HG03571 (cell line): ENCODE measurements around the gene SLC9C1.
"Not testable (repeated sequence)": the region's sequence is repeated elsewhere in the genome, so short reads cannot be mapped to it uniquely, and the experiment has no call there.

ENCODE experiments used
- ATAC-seq: cut with Tn5 transposase; IDR thresholded peaks from one replicate; pipeline ENCODE4 v1.9.1; 2021; ENCODE audit not compliant: unreplicated experiment

The SLC9C1 gene

GRCh38 chr3:112199622-112200316 is 94.2 kb downstream of the SLC9C1 start:
- ATAC-seq, result no peak

GRCh38 chr3:112197131-112197530 is 96.9 kb downstream of the SLC9C1 start:
- no peak for ATAC-seq

GRCh38 chr3:112187300-112187699 is 106.7 kb downstream of the SLC9C1 start:
- ATAC-seq, result no peak

GRCh38 chr3:112185423-112186035 is 108.5 kb downstream of the SLC9C1 start:
- ATAC-seq, result not testable (repeated sequence)

- ATAC-seq, result no peak
These were observed 118.4 kb downstream of the SLC9C1 start for GRCh38 chr3:112175646-112176045.

GRCh38 chr3:112175037-112175436 is 119.0 kb downstream of the SLC9C1 start:
- ATAC-seq, result no peak

- ATAC-seq, result no peak
These were observed 122.9 kb downstream of the SLC9C1 start for GRCh38 chr3:112171144-112171543.

- ATAC-seq, result no peak
These were observed 124.0 kb downstream of the SLC9C1 start for GRCh38 chr3:112170046-112170445.

GRCh38 chr3:112167758-112168157 is 126.3 kb downstream of the SLC9C1 start:
- ATAC-seq, result no peak

- ATAC-seq, result no peak
These were observed 144.9 kb downstream of the SLC9C1 start for GRCh38 chr3:112149136-112149535.

- ATAC-seq, result no peak
These were observed 150.3 kb downstream of the SLC9C1 start for GRCh38 chr3:112143689-112144088.

- no peak for ATAC-seq
These were observed 150.8 kb downstream of the SLC9C1 start for GRCh38 chr3:112143251-112143650.

- ATAC-seq, result no peak
These were observed 152.7 kb downstream of the SLC9C1 start for GRCh38 chr3:112141293-112141692.

GRCh38 chr3:112140584-112140983 is 153.4 kb downstream of the SLC9C1 start:
- no peak for ATAC-seq

GRCh38 chr3:112138219-112138969 is 155.6 kb downstream of the SLC9C1 start:
- no peak for ATAC-seq

GRCh38 chr3:112137781-112138180 is 156.2 kb downstream of the SLC9C1 start:
- ATAC-seq, result no peak

- ATAC-seq, result peak; percentile 36
These were observed 156.9 kb downstream of the SLC9C1 start for GRCh38 chr3:112136959-112137693.

- ATAC-seq, result no peak
These were observed 158.0 kb downstream of the SLC9C1 start for GRCh38 chr3:112136046-112136445.

- ATAC-seq, result no peak
These were observed 159.5 kb downstream of the SLC9C1 start for GRCh38 chr3:112134335-112135124.

GRCh38 chr3:112133626-112134334 is 160.2 kb downstream of the SLC9C1 start:
- ATAC-seq, result no peak
